A549 (cell line): Measurements from ENCODE around the gene KCNH2.

Experiments used
- CTCF ChIP-seq: fragments of >200 bp; sonication (Bioruptor Twin); formaldehyde crosslinking; IDR thresholded peaks from 3 replicates; pipeline ENCODE4 v1.5.1; 2016
- E2F6 ChIP-seq: IDR thresholded peaks from 2 replicates; pipeline ENCODE4 v1.6.1; 2012; ENCODE audit warnings: low read depth, borderline replicate concordance
- ESRRA ChIP-seq: fragments of 150-350 bp; IDR thresholded peaks from 2 replicates; pipeline ENCODE4 v1.6.1; 2014; ENCODE audit warnings: mild to moderate bottlenecking, low read length, borderline replicate concordance
- POLR2AphosphoS2 ChIP-seq: conservative IDR thresholded peaks from 2 replicates; pipeline ENCODE4 v1.6.1; 2012; ENCODE audit warnings: low read length, improper control_type of control experiment, inconsistent platforms

- TF ChIP-seq ESRRA (no peak), E2F6 (no peak), POLR2AphosphoS2 (no peak), CTCF (no peak)
Measured at GRCh38 chr7:150992051-150992640, 14.0 kb upstream of the KCNH2 start.
